IPS DF 6.9 (cell line): ENCODE data around the gene HPN.

ENCODE experiments used
- DNase-seq: peaks from one replicate; pipeline ENCODE4 v3.0.0-alpha.2; 2013; ENCODE audit warnings: low read depth, low spot score
- H3K27ac ChIP-seq: one replicate; pipeline ENCODE4 v1.5.1; 2013; ENCODE audit warnings: low read length, control low read depth
- H3K27me3 ChIP-seq: 2 replicates; pipeline ENCODE4 v1.6.1; 2013; ENCODE audit warnings: mild to moderate bottlenecking, low read length; ENCODE audit not compliant: control insufficient read depth, insufficient read depth
- H3K36me3 ChIP-seq: 2 replicates; pipeline ENCODE4 v1.6.1; 2013; ENCODE audit warnings: low read length; ENCODE audit not compliant: control insufficient read depth, insufficient read depth
- H3K4me1 ChIP-seq: 2 replicates; pipeline ENCODE4 v1.6.1; 2013; ENCODE audit warnings: low read length; ENCODE audit not compliant: control insufficient read depth, insufficient read depth
- H3K4me3 ChIP-seq: 2 replicates; pipeline ENCODE4 v1.5.1; 2013; ENCODE audit warnings: mild to moderate bottlenecking, low read length
- H3K9me3 ChIP-seq: 2 replicates; pipeline ENCODE4 v1.6.1; 2013; ENCODE audit warnings: low read length, inconsistent platforms; ENCODE audit not compliant: control insufficient read depth, insufficient read depth
- WGBS: extraction: QIAGEN DNeasy Blood & Tissue Kit; methylation state at CpG from one replicate; pipeline ENCODE4 v1.1.7; 2013; ENCODE audit warnings: mixed read lengths, missing lambda C conversion rate; ENCODE audit not compliant: insufficient read length, insufficient coverage; 5-methylcytosine and 5-hydroxymethylcytosine counted together

The HPN gene

DNA sequence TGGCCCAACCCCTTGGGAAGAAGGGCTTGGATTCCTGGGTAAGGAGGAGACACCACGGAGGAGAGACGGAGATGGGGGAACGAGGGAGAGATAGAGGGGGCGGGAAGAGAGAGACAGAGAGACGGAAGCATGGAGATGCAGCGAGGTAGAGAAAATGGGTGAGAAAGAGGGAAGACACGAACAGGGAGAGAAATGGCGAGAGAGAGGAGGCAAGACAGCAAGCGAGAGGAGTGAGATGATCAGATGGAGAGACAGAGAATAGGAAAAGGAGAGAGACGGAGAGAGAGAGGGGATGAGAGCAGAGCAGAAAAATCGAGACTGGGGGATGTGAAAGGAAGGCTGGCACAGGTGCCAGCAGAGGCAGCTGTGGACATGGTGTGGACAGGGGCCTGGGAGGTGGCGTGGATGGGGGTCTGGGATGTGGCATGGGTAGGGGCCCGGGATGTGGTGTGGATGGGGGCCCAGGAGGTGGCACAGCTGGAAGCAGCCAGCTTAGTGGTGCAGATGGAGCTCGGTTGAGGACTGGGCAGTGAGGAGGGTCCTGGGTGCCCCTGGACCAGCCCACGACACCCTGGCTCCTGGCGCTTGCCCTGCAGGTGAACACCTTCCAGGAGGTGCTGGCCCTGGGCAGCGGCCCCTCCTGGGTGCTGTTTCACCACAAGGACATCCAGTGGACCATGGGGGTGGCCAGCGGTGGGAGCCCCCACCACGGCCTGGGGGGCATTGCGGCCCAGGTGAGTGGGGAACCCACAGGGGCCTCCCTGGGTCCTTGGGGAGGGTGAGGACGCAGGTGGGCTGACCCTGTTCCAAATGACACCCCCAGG, 33.9 kb downstream of the HPN start:
- H3K36me3 ChIP-seq = no peaks in the 10 kb centered on the region
- DNase-seq = no peak
- H3K27ac ChIP-seq = no peak overlapping the region
- no peak overlapping the region for H3K4me3 ChIP-seq
- no peaks in the 10 kb centered on the region for H3K27me3 ChIP-seq
- 100% methylated on average over 5 of the region's 21 CpGs for WGBS
- H3K9me3 ChIP-seq = no peaks in the 10 kb centered on the region
- H3K4me1 ChIP-seq = no peaks in the 10 kb centered on the region; the same call in 1 of the 2 replicates

DNA sequence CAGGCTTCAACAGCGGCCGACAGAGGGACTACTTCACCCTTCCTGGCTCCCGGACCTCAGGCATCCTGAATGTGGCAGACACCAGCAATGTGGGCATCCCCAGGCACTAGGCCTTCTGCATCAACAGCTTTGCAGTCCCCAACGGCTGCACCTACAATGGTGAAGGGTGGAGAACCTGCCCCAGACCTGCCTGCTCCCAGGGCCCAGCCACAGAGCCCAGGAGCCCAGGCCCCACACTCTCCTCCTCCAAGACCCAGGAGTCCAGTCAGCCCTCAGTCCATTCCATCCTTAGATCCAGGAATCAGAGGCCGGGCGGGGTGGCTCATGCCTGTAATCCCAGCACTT, 34.5 kb downstream of the HPN start:
- Histone ChIP-seq H3K9me3 (no peaks in the 10 kb centered on the region), H3K36me3 (no peaks in the 10 kb centered on the region), H3K4me3 (no peak overlapping the region), H3K27me3 (no peaks in the 10 kb centered on the region), H3K4me1 (no peaks in the 10 kb centered on the region; the same call in 1 of the 2 replicates), H3K27ac (no peak overlapping the region)
- no CpG with 5 or more reads among the region's 6 CpGs for WGBS
- DNase-seq = no peak

DNA sequence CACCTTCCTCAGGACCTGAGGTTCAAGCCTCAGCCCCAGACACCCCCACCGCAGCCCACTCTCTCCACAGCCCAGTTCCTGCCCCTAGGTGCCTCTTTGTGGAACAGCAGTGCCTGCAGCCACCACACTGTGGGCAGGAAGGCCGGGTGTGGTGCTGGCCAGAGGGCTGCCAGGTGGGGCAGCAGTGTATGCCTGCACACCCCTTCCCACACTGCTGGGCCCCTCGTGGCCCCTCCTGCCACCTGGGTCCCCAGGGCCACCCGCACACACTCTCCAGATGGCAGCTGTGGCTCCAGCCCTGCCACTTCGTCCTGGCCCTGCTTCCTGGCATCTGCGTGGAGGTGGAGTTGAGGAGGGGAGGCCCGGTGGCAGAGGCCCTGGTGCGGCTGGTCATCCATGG, 35.1 kb downstream of the HPN start:
- Histone ChIP-seq H3K4me3 (no peak overlapping the region), H3K4me1 (no peaks in the 10 kb centered on the region; the same call in 1 of the 2 replicates), H3K27me3 (no peaks in the 10 kb centered on the region), H3K27ac (no peak overlapping the region), H3K36me3 (no peaks in the 10 kb centered on the region), H3K9me3 (no peaks in the 10 kb centered on the region)
- WGBS = no CpG with 5 or more reads among the region's 8 CpGs
- DNase-seq = no peak

DNA sequence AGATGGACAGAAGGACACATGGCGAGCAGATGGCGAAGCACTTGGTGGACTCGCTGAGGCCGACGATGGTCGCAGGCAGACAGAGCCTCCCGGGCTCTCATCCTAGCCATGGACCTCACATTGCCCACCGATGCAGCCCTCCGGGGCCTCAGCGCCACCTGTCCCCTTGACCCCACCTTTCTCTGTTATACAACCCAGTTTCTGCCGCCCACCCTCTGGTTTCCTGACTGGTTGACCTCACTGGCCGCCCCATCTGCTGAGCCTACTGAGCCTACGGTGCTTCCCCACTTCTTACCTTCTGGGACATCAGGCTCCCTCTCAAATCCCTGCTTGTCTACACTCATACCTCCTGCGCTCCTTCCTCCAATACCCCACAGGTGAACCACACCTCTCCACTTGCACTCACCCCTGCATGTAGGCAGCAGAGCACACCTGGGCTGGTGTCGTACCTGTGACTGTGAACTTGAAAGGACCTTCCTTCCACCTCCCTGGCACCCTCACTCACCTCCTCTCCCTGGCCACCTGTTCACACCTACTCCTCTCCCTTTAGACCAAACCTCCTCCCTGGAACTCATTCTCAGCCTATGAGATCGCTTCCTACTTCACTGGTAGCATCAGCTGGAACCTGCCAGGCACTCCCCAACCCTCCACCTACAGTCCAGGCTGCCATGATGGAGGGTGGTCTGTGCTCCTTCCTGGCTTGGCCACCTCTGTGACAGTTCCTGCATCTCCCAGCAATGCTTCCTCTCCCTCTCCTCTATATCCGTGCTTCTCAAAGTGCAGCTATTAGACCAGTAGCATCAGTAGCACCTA, 36.1 kb downstream of the HPN start:
- Histone ChIP-seq H3K9me3 (no peaks in the 10 kb centered on the region), H3K27ac (no peak overlapping the region), H3K4me3 (no peak overlapping the region), H3K4me1 (no peaks in the 10 kb centered on the region; the same call in 1 of the 2 replicates), H3K27me3 (no peaks in the 10 kb centered on the region), H3K36me3 (no peaks in the 10 kb centered on the region)
- no peak for DNase-seq
- WGBS = no CpG with 5 or more reads among the region's 17 CpGs

DNA sequence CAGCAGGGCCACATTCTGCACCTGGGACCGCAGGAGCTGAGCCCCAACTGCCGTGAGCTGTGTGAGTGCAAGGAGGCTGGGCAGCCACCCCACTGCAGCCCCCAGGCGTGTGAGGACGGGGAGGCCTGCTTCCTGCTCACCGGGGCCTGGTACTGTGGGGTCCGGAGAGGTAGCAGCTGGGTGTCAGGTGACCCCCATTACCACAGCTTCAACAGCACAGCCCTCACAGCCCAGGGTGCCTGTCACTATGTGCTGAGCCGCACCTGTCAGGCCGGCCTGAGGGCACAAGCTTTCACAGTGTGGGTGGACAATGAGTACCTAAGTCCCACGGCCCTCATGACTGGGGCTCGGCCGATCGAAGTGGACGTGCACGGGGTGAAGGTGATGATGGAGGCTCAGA, 38.3 kb downstream of the HPN start:
- no peak overlapping the region for H3K27ac ChIP-seq
- no peaks in the 10 kb centered on the region; the same call in 1 of the 2 replicates for H3K4me1 ChIP-seq
- no CpG with 5 or more reads among the region's 14 CpGs for WGBS
- no peak for DNase-seq
- no peak overlapping the region for H3K4me3 ChIP-seq
- H3K27me3 ChIP-seq = no peaks in the 10 kb centered on the region
- H3K36me3 ChIP-seq = no peaks in the 10 kb centered on the region
- H3K9me3 ChIP-seq = no peaks in the 10 kb centered on the region

DNA sequence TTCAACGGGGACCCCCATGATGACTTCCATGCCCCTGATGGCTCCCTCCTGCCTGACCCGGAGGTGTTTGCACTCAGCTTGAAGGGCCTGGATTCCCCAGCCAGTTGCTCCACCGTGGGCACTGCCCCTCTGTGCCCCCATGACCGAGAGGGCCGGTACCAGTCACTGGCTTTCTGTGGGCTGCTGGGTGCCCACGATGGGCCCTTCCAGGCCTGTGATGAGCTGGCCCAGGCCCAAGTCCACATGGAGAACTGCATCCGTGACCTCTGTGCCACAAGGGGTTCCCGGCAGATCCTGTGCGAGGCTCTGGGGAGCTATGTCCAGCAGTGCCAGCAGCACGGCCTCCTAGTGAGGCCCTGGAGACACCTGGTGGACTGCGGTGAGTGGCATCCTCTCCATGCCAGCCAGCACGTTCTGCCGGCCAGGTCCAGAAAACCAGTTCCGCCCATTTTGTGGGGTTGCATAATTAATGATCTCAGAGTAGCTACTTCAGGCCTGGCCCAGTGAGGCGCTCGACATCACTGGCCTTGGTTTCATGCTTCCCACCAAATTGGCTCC, 39.2 kb downstream of the HPN start:
- no CpG with 5 or more reads among the region's 16 CpGs for WGBS
- H3K36me3 ChIP-seq = no peaks in the 10 kb centered on the region
- no peaks in the 10 kb centered on the region; the same call in 1 of the 2 replicates for H3K4me1 ChIP-seq
- no peaks in the 10 kb centered on the region for H3K27me3 ChIP-seq
- DNase-seq = no peak
- no peak overlapping the region for H3K27ac ChIP-seq
- no peaks in the 10 kb centered on the region for H3K9me3 ChIP-seq
- no peak overlapping the region for H3K4me3 ChIP-seq

DNA sequence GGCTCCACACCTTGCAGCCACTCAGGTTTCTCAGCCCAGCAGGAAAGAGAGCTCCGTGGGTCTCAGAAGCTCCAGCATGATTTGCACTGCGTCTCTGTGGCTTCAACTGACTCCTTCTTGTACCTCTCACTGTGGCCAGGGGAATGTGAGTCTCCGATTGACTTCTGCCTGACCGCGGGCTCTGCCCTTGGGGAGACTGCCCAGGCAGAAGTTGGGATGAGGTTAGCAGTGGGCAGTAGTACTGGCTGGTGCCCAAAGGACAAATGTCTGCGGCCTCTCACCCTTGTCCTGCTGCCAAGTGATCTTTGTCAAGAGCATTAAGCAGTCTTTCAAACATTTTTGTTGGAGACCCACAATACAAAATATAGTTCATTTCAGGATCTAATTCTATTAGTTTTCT, 39.7 kb downstream of the HPN start:
- no peak for DNase-seq
- Histone ChIP-seq H3K9me3 (no peaks in the 10 kb centered on the region), H3K4me3 (no peak overlapping the region), H3K27ac (no peak overlapping the region), H3K36me3 (no peaks in the 10 kb centered on the region), H3K27me3 (no peaks in the 10 kb centered on the region), H3K4me1 (no peaks in the 10 kb centered on the region; the same call in 1 of the 2 replicates)
- WGBS = no CpG with 5 or more reads among the region's 6 CpGs

DNA sequence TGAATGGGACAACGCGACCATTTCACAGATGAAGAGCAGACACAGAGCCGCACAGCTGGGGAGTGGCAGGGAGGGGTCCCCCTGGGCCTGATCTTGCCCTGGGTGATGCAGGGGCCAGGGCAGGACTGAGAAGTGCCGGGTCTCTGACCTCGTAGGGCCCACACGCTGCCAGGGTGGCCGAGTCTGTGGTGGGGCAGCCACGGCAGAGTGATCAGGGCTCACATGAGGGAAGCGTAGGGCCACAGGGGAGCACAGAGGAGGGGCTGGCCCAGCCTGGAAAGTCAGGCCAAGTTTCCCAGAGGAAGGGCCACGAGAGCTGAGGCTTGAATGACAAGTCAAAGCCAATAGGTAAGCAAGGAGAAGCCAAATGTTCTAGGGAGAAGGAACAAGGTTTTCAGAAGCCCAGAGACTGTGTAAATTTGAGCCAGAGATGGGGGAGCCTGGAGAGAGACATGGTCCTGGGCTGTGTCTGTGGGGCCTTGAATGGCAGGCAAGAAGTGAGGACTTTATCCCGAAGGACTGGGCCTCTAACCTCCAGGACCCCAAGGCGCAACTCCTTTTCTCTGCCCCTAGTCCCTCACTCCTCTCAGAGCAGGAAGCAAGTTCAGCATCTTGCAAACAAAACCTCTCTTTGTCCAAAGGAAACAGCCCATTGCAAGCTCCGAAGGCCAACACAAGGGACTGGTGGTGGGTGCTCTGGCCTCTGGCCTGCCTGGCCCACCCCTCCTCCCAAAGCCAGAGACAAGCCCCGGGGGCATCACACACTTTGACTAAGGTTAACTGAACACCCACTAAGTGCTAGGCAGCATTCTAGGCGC, 42.4 kb downstream of the HPN start:
- Histone ChIP-seq H3K9me3 (no peaks in the 10 kb centered on the region), H3K4me1 (no peaks in the 10 kb centered on the region; the same call in 1 of the 2 replicates), H3K36me3 (no peaks in the 10 kb centered on the region), H3K27ac (no peak overlapping the region), H3K27me3 (no peaks in the 10 kb centered on the region), H3K4me3 (no peak overlapping the region)
- DNase-seq = no peak
- WGBS = no CpG with 5 or more reads among the region's 15 CpGs

DNA sequence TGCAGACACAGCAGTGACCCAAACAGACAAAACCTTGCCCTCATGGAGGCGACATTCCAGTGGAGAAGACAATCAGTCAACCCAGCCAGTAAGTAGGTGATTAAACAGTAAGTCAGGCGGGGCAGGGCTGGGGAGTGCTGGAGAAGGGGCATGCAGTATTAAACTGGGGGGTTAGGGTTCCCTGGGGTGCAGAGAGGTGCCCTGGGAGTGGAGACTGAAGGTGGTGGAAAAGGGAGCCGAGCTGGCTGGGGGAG, 42.9 kb downstream of the HPN start:
- H3K27ac ChIP-seq = no peak overlapping the region

DNA sequence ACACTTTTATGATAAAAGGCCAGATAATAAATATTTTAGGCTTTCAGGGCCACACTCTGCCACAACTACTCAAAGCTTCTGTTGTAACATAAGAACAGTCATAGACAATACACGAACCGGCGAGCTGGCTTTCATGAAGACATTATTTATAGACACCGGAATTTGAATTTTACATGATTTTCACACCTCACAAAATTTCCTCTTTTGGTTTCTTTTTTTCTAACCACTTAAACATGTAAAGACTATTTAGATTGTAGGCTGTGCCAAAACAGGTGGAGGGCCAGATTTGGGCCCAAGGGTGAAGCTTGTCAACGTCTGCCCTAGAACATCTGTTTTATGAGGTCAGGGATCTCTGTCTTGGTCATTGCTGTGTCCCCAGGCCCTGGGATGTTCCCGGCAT, 44.4 kb downstream of the HPN start:
- WGBS = no CpG with 5 or more reads among the region's 6 CpGs
- Histone ChIP-seq H3K4me3 (no peak overlapping the region), H3K27ac (no peak overlapping the region), H3K36me3 (no peaks in the 10 kb centered on the region), H3K4me1 (peaks cover 3% of the 10 kb centered on the region), H3K27me3 (no peaks in the 10 kb centered on the region), H3K9me3 (no peaks in the 10 kb centered on the region)
- DNase-seq = no peak

More for the DNA sequence above, 42.9 kb downstream of the HPN start:
- DNase-seq = no peak
- H3K4me3 ChIP-seq = no peak overlapping the region
- WGBS = no CpG with 5 or more reads among the region's 3 CpGs
- no peaks in the 10 kb centered on the region; the same call in 1 of the 2 replicates for H3K4me1 ChIP-seq
- H3K36me3 ChIP-seq = no peaks in the 10 kb centered on the region
- H3K9me3 ChIP-seq = no peaks in the 10 kb centered on the region
- no peaks in the 10 kb centered on the region for H3K27me3 ChIP-seq
